Gastrocnemius medialis (tissue), 4 donors: Measurements from ENCODE around the gene SRPRB.

Source experiments
- CTCF ChIP-seq, 5 experiments: fragments of 450-650 bp in 3 of 5; fragments of 200-600 bp in 2 of 5; sonication (generic) in 2 of 5; IDR thresholded peaks in 4 of 5; conservative IDR thresholded peaks in 1 of 5; 1 replicate in 4 of 5; 2 replicates in 1 of 5; pipeline ENCODE4 v1.5.1; 2016 to 2019; ENCODE audit warnings: antibody characterized with exemption in 5 of 5, mild to moderate bottlenecking in 3 of 5, moderate library complexity in 3 of 5
- POLR2A ChIP-seq, 2 donors: fragments of 450-650 bp; IDR thresholded peaks; one replicate each; pipeline ENCODE4 v1.6.1; 2017; ENCODE audit warnings: antibody characterized with exemption in 2 of 2, mild to moderate bottlenecking in 2 of 2, moderate library complexity in 2 of 2

- TF ChIP-seq CTCF (IDR thresholded peaks at IDR 0.05 in 4 of 5, conservative IDR thresholded peaks at IDR 0.05 in 1 of 5) (no peak), POLR2A (IDR thresholded peaks at IDR 0.05) (no peak)
Measured at GRCh38 chr3:133812872-133813271, 7.3 kb downstream of the SRPRB start.
